HepG2 (cell line): ENCODE data around the gene PRR15L. TPM values are rescaled to one million over a fixed set of nuclear protein-coding genes. Genes with fewer than 3 reads are reported as not detected.

Experiments
- CEBPG ChIP-seq: IDR thresholded peaks from 2 replicates; pipeline ENCODE4 v1.6.1; 2016
- EP300 ChIP-seq, 3 experiments: sonication (generic) in 1 of 3; formaldehyde crosslinking in 1 of 3; IDR thresholded peaks; 2 replicates each; pipeline versions ENCODE4 v1.5.1 to v1.6.1; 2011 to 2020; ENCODE audit warnings: low read depth in 2 of 3, low read length in 2 of 3, borderline replicate concordance in 1 of 3, improper control_type of control experiment in 1 of 3, mild to moderate bottlenecking in 1 of 3, missing genetic modification reagents in 1 of 3, moderate library complexity in 1 of 3
- HMGA1 ChIP-seq: sonication (generic); formaldehyde crosslinking; conservative IDR thresholded peaks from 2 replicates; pipeline ENCODE4 v1.4.0; 2020; ENCODE audit warnings: missing genetic modification reagents
- MIXL1 ChIP-seq: IDR thresholded peaks from 2 replicates; pipeline ENCODE4 v1.6.1; 2016
- NR2F6 ChIP-seq, 2 experiments: IDR thresholded peaks; 2 replicates each; pipeline ENCODE4 v1.6.1; 2016; ENCODE audit warnings: antibody characterized with exemption in 1 of 2, mild to moderate bottlenecking in 1 of 2
- PHF21A ChIP-seq: sonication (generic); formaldehyde crosslinking; IDR thresholded peaks from 2 replicates; pipeline ENCODE4 v1.5.0; 2020; ENCODE audit warnings: mild to moderate bottlenecking, missing genetic modification reagents
- POLR2G ChIP-seq: fragments of 200-400 bp; formaldehyde crosslinking; IDR thresholded peaks from 2 replicates; pipeline ENCODE4 v1.6.1; 2018; ENCODE audit warnings: mild to moderate bottlenecking, low read depth, low read length, moderate library complexity
- REPIN1 ChIP-seq: sonication (generic); formaldehyde crosslinking; IDR thresholded peaks from 2 replicates; pipeline ENCODE4 v1.8.0; 2022; ENCODE audit warnings: missing genetic modification reagents, low read depth, mild to moderate bottlenecking, borderline replicate concordance
- SAP130 ChIP-seq: IDR thresholded peaks from 2 replicates; pipeline ENCODE4 v1.6.1; 2016; ENCODE audit warnings: low read depth
- SOX6 ChIP-seq, 2 experiments: fragments of 450-650 bp in 1 of 2; sonication (generic) in 1 of 2; formaldehyde crosslinking in 1 of 2; IDR thresholded peaks; 2 replicates each; pipeline versions ENCODE4 v1.4.0 to v1.6.1; 2017 to 2020; ENCODE audit warnings: antibody characterized with exemption in 1 of 2, mild to moderate bottlenecking in 1 of 2, missing genetic modification reagents in 1 of 2
- STAG1 ChIP-seq: sonication (generic); formaldehyde crosslinking; IDR thresholded peaks from 2 replicates; pipeline ENCODE4 v1.4.0; 2020; ENCODE audit warnings: missing genetic modification reagents
- ZEB1 ChIP-seq: IDR thresholded peaks from 2 replicates; pipeline ENCODE4 v1.6.1; 2012; ENCODE audit warnings: mild to moderate bottlenecking, low read depth, inconsistent platforms; ENCODE audit not compliant: insufficient replicate concordance
- ZFX ChIP-seq: sonication (generic); formaldehyde crosslinking; IDR thresholded peaks from 2 replicates; pipeline ENCODE4 v1.4.0; 2020; ENCODE audit warnings: mild to moderate bottlenecking, low read depth, missing genetic modification reagents, moderate library complexity
- ZNF235 ChIP-seq: sonication (generic); formaldehyde crosslinking; IDR thresholded peaks from 2 replicates; pipeline ENCODE4 v1.8.1; 2023; ENCODE audit warnings: mild to moderate bottlenecking, missing genetic modification reagents, borderline replicate concordance
- ZNF883 ChIP-seq: sonication (generic); formaldehyde crosslinking; IDR thresholded peaks from 2 replicates; pipeline ENCODE4 v1.5.1; 2020; ENCODE audit warnings: mild to moderate bottlenecking, missing genetic modification reagents; ENCODE audit errors: not compliant biosample characterization
- ZSCAN31 ChIP-seq: sonication (generic); formaldehyde crosslinking; IDR thresholded peaks from 2 replicates; pipeline ENCODE4 v1.5.0; 2020; ENCODE audit warnings: low read depth, mild to moderate bottlenecking, missing genetic modification reagents
- polyA plus RNA-seq, 8 experiments: library from polyadenylated mRNA; depleted of rRNA in 3 of 8; stranded (reverse) in 7 of 8; unstranded in 1 of 8; fragments of >200 nt; fragmentation: Illumina TruSeq in 4 of 8; extraction: Trizol in 4 of 8; gene quantifications; 2 replicates each; pipeline versions ENCODE4 v1.2.1 to v1.2.3, GENCODE V29; 2011 to 2016; ENCODE audit warnings: low read depth in 4 of 8, missing spikeins in 1 of 8, mixed read lengths in 1 of 8; ENCODE audit not compliant: insufficient read depth in 1 of 8
- total RNA-seq, 5 experiments: library from RNA; depleted of rRNA; stranded (reverse); fragments of >200 nt; fragmentation: Illumina TruSeq; extraction: Trizol; gene quantifications; 2 replicates each; pipeline ENCODE4 v1.2.3, GENCODE V29; 2016; ENCODE audit warnings: low read depth in 1 of 5
- TF ChIP-seq, protein P1 (sequence below): sonication (generic); formaldehyde crosslinking; IDR thresholded peaks from 2 replicates; pipeline ENCODE4 v1.5.0; 2020; ENCODE audit warnings: missing genetic modification reagents
- TF ChIP-seq, protein P2 (sequence below): sonication (generic); formaldehyde crosslinking; IDR thresholded peaks from 2 replicates; pipeline ENCODE4 v1.4.0; 2020; ENCODE audit warnings: missing genetic modification reagents
- TF ChIP-seq, protein P3 (sequence below): sonication (generic); formaldehyde crosslinking; IDR thresholded peaks from 2 replicates; pipeline ENCODE4 v1.5.1; 2020; ENCODE audit warnings: missing genetic modification reagents, mild to moderate bottlenecking, borderline replicate concordance
- TF ChIP-seq, protein P4 (sequence below): sonication (generic); formaldehyde crosslinking; IDR thresholded peaks from 2 replicates; pipeline ENCODE4 v1.8.1; 2023; ENCODE audit warnings: mild to moderate bottlenecking, missing genetic modification reagents
- TF ChIP-seq, protein P5 (sequence below): IDR thresholded peaks from 2 replicates; pipeline ENCODE4 v1.6.1; 2018; ENCODE audit warnings: missing genetic modification reagents

PRR15L gene
- total and polyA plus RNA-seq, 2 of the 13 experiments (the other 11 are each of a cell fraction or from before 2014, with no cell fraction given): 0.44 to 2.0 TPM

DNA sequence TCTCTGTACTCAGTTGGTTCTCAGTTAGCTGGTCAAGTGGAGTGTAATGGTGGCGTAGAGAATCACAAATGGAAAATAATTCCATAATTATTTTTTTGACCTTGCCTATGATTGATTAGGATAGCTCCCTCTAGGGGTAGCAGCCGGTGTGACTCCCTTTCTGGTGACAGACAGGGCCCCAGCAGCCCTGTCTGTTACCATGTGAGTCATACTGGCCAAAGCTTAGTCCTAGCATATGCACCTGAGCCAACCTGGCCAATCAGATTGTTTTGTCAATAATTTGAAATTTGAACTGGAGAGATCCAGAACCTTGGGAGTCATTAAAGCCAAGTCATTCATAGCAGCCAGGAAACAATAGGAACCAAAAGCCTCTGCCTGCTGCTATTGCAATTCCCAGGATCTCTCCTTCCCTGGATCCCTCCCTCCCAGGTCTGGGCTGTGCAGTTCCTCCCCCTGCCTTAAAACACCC is 10.7 kb downstream of the PRR15L start (continued):
- TF ChIP-seq, protein P1, sequence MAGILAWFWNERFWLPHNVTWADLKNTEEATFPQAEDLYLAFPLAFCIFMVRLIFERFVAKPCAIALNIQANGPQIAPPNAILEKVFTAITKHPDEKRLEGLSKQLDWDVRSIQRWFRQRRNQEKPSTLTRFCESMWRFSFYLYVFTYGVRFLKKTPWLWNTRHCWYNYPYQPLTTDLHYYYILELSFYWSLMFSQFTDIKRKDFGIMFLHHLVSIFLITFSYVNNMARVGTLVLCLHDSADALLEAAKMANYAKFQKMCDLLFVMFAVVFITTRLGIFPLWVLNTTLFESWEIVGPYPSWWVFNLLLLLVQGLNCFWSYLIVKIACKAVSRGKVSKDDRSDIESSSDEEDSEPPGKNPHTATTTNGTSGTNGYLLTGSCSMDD (CRISPR knock-in tag): no peak
- TF ChIP-seq SAP130: peak; percentile 92
- no peak; the same call in 1 of the 2 replicates for TF ChIP-seq CEBPG (CRISPR knock-in tag)
- peak; percentile 40; the same call in 1 of the 2 replicates for TF ChIP-seq PHF21A
- TF ChIP-seq, protein P2, sequence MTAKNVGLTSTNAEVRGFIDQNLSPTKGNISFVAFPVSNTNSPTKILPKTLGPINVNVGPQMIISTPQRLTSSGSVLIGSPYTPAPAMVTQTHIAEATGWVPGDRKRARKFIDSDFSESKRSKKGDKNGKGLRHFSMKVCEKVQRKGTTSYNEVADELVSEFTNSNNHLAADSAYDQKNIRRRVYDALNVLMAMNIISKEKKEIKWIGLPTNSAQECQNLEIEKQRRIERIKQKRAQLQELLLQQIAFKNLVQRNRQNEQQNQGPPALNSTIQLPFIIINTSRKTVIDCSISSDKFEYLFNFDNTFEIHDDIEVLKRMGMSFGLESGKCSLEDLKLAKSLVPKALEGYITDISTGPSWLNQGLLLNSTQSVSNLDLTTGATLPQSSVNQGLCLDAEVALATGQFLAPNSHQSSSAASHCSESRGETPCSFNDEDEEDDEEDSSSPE (CRISPR knock-in tag): no peak
- no peak for TF ChIP-seq SOX6 (IDR thresholded peaks at IDR 0.05)
- no peak for TF ChIP-seq SOX6 (CRISPR knock-in tag; IDR thresholded peaks at IDR 0.05)
- TF ChIP-seq NR2F6 (IDR thresholded peaks at IDR 0.05): peak; percentile 13; the same call in 1 of the 2 replicates
- no peak for TF ChIP-seq NR2F6 (CRISPR knock-in tag; IDR thresholded peaks at IDR 0.05)
- peak; percentile 54; the same call in 1 of the 2 replicates for TF ChIP-seq ZFX
- peak; percentile 50; the same call in 1 of the 2 replicates for TF ChIP-seq MIXL1 (CRISPR knock-in tag)
- no peak for TF ChIP-seq ZNF883 (CRISPR knock-in tag)
- TF ChIP-seq, protein P3, sequence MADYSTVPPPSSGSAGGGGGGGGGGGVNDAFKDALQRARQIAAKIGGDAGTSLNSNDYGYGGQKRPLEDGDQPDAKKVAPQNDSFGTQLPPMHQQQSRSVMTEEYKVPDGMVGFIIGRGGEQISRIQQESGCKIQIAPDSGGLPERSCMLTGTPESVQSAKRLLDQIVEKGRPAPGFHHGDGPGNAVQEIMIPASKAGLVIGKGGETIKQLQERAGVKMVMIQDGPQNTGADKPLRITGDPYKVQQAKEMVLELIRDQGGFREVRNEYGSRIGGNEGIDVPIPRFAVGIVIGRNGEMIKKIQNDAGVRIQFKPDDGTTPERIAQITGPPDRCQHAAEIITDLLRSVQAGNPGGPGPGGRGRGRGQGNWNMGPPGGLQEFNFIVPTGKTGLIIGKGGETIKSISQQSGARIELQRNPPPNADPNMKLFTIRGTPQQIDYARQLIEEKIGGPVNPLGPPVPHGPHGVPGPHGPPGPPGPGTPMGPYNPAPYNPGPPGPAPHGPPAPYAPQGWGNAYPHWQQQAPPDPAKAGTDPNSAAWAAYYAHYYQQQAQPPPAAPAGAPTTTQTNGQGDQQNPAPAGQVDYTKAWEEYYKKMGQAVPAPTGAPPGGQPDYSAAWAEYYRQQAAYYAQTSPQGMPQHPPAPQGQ: no peak
- TF ChIP-seq, protein P4, sequence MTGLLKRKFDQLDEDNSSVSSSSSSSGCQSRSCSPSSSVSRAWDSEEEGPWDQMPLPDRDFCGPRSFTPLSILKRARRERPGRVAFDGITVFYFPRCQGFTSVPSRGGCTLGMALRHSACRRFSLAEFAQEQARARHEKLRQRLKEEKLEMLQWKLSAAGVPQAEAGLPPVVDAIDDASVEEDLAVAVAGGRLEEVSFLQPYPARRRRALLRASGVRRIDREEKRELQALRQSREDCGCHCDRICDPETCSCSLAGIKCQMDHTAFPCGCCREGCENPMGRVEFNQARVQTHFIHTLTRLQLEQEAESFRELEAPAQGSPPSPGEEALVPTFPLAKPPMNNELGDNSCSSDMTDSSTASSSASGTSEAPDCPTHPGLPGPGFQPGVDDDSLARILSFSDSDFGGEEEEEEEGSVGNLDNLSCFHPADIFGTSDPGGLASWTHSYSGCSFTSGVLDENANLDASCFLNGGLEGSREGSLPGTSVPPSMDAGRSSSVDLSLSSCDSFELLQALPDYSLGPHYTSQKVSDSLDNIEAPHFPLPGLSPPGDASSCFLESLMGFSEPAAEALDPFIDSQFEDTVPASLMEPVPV (CRISPR knock-in tag): peak; percentile 54; the same call in 1 of the 2 replicates
- TF ChIP-seq REPIN1 (CRISPR knock-in tag): 0 out of 2 replicates have a peak, but pooled peaks have one; percentile 15
- no peak for TF ChIP-seq HMGA1
- no peak for TF ChIP-seq ZNF235 (CRISPR knock-in tag)
- no peak for TF ChIP-seq POLR2G
- TF ChIP-seq, protein P5, sequence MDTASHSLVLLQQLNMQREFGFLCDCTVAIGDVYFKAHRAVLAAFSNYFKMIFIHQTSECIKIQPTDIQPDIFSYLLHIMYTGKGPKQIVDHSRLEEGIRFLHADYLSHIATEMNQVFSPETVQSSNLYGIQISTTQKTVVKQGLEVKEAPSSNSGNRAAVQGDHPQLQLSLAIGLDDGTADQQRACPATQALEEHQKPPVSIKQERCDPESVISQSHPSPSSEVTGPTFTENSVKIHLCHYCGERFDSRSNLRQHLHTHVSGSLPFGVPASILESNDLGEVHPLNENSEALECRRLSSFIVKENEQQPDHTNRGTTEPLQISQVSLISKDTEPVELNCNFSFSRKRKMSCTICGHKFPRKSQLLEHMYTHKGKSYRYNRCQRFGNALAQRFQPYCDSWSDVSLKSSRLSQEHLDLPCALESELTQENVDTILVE (CRISPR knock-in tag): no peak
- TF ChIP-seq ZEB1: peak; percentile 58
- TF ChIP-seq ZSCAN31 (CRISPR knock-in tag): no peak
- peak; percentile 17; the same call in 1 of the 2 replicates for TF ChIP-seq STAG1 (CRISPR knock-in tag)
- TF ChIP-seq EP300 (IDR thresholded peaks at IDR 0.05; ENCODE audit: low read depth in 2 of 2, low read length in 2 of 2): no peak
- TF ChIP-seq EP300 (CRISPR knock-in tag; IDR thresholded peaks at IDR 0.05; ENCODE audit: borderline replicate concordance): no peak
